K562 (cell line): ENCODE data around the gene ASB2. TPM values are rescaled to one million over a fixed set of nuclear protein-coding genes. Genes with fewer than 3 reads are reported as not detected.

ENCODE experiments used
- ATAC-seq: fragments of 200-7000 bp; cut with Tn5 transposase; 3 replicates; pipeline ENCODE4 v1.9.1; 2020; ENCODE audit warnings: moderate library complexity
- BruUV-seq: library from RNA; stranded (reverse); fragments of 400-500 nt; replicated peaks from 2 replicates; lab custom pipeline; 2021; lab: Mats Ljungman, UMichigan
- CTCF ChIA-PET: fragments of 300-600 bp; formaldehyde crosslinking; extraction: SDS; loops from one replicate; lab custom pipeline; 2021; ENCODE audit warnings: low intra/inter-chr PET ratio; lab: Yijun Ruan, JAX
- POLR2A ChIA-PET: fragments of 300-600, 350-650 bp; sonication (Branson Sonifier 250); formaldehyde crosslinking; extraction: SDS; loops from one replicate; lab custom pipeline; 2021; ENCODE audit warnings: antibody characterized with exemption, inconsistent platforms; lab: Yijun Ruan, JAX
- DNase-seq, 4 experiments: peaks; one replicate each; pipeline versions ENCODE4 v3.0.0 to v3.0.0-alpha.2; 2011 to 2018; ENCODE audit warnings: low spot score in 3 of 4, mixed read lengths in 3 of 4; ENCODE audit errors: extremely low read depth in 1 of 4
- FAIRE-seq: peaks from 2 replicates; lab custom pipeline; 2011; peaks lifted over from hg19 to GRCh38; lab: Jason Lieb, UNC
- H2AFZ ChIP-seq: 2 replicates; pipeline ENCODE4 v1.6.0; 2011; ENCODE audit warnings: low read depth, low read length, control low read depth, inconsistent platforms
- H3K27ac ChIP-seq: fragments of 200-600 bp; 3 replicates; pipeline ENCODE4 v1.8.0; 2011; ENCODE audit warnings: low read depth, mild to moderate bottlenecking, control low read depth, inconsistent platforms, low read length, moderate library complexity, mixed read lengths; ENCODE audit errors: extremely low read depth
- H3K27me3 ChIP-seq, 2 experiments: fragments of 300-600 bp in 1 of 2; 2 replicates in 1 of 2; 3 replicates in 1 of 2; pipeline versions ENCODE4 v1.6.0 to v1.8.0; 2011; ENCODE audit warnings: inconsistent platforms in 2 of 2, low read length in 2 of 2, mild to moderate bottlenecking in 1 of 2, mixed read lengths in 1 of 2, moderate library complexity in 1 of 2; ENCODE audit not compliant: control insufficient read depth in 2 of 2, insufficient read depth in 2 of 2
- H3K36me3 ChIP-seq: fragments of 300-600 bp; 3 replicates; pipeline ENCODE4 v1.8.0; 2011; ENCODE audit warnings: mild to moderate bottlenecking, low read length, inconsistent platforms; ENCODE audit not compliant: control insufficient read depth, insufficient read depth
- H3K4me1 ChIP-seq, 2 experiments: fragments of 200-600 bp in 1 of 2; replicated peaks in 1 of 2; 2 replicates in 1 of 2; 3 replicates in 1 of 2; pipeline versions ENCODE4 v1.5.1 to v1.8.0; 2011; ENCODE audit warnings: inconsistent platforms in 2 of 2, low read length in 2 of 2, mild to moderate bottlenecking in 1 of 2, mixed read lengths in 1 of 2, moderate library complexity in 1 of 2; ENCODE audit not compliant: control insufficient read depth in 2 of 2, insufficient read depth in 2 of 2
- H3K4me2 ChIP-seq: 2 replicates; pipeline ENCODE4 v1.6.1; 2011; ENCODE audit warnings: low read length, control low read depth, inconsistent platforms, mixed read lengths; ENCODE audit not compliant: insufficient read depth
- H3K4me3 ChIP-seq: fragments of 200-600 bp; sonication (generic), shearing (Covaris generic); 2 replicates; pipeline ENCODE4 v1.5.1; 2016; ENCODE audit warnings: control low read depth, inconsistent platforms
- H3K79me2 ChIP-seq: fragments of 200-600 bp; 3 replicates; pipeline ENCODE4 v1.8.0; 2011; ENCODE audit warnings: low read length, inconsistent platforms; ENCODE audit not compliant: control insufficient read depth, insufficient read depth
- H3K9ac ChIP-seq, 2 experiments: 2 replicates each; pipeline versions ENCODE4 v1.6.0 to v1.6.1; 2011; ENCODE audit warnings: low read depth in 2 of 2, low read length in 2 of 2, control low read depth in 1 of 2, inconsistent platforms in 1 of 2, mild to moderate bottlenecking in 1 of 2, mixed read lengths in 1 of 2; ENCODE audit not compliant: insufficient read depth in 1 of 2
- H3K9me1 ChIP-seq: one replicate; pipeline ENCODE4 v1.6.0; 2011; ENCODE audit warnings: inconsistent platforms, mild to moderate bottlenecking, low read length, moderate library complexity; ENCODE audit not compliant: control insufficient read depth, insufficient read depth
- H3K9me3 ChIP-seq: replicated peaks from 2 replicates; pipeline ENCODE4 v1.5.1; 2011; ENCODE audit warnings: low read depth, low read length, inconsistent platforms; ENCODE audit not compliant: control insufficient read depth, insufficient read depth
- H4K20me1 ChIP-seq: replicated peaks from 2 replicates; pipeline ENCODE4 v1.6.1; 2011; ENCODE audit warnings: low read length, inconsistent platforms, mixed read lengths; ENCODE audit not compliant: control insufficient read depth, insufficient read depth
- ZNF124 ChIP-seq: sonication (generic); formaldehyde crosslinking; IDR thresholded peaks from 2 replicates; pipeline ENCODE4 v1.8.1; 2022; ENCODE audit warnings: missing genetic modification reagents
- ZNF146 ChIP-seq: IDR thresholded peaks from one replicate; pipeline ENCODE4 v1.6.1; 2018; ENCODE audit warnings: missing compliant biosample characterization; ENCODE audit not compliant: unreplicated experiment
- WGBS: fragments of 100-300 bp; shearing (Covaris generic); methylation state at CpG from one replicate; pipeline ENCODE4 v1.1.6; 2016; ENCODE audit warnings: low coverage, mixed read lengths; ENCODE audit not compliant: insufficient coverage; ENCODE audit errors: missing lambda C conversion rate; 5-methylcytosine and 5-hydroxymethylcytosine counted together
- in situ Hi-C: fragments of 300-500 bp; cut with MboI; formaldehyde crosslinking; loops from 4 replicates; pipeline ENCODE4 v1.15.0; 2018; ENCODE audit warnings: inconsistent platforms, mixed read lengths
- intact Hi-C: fragments of 100-400 bp; cut with micrococcal nuclease; formaldehyde crosslinking; loops from 2 replicates; pipeline ENCODE4 v1.14.2; 2022
- polyA plus RNA-seq, 8 experiments: library from polyadenylated mRNA; depleted of rRNA in 4 of 8; stranded (reverse) in 5 of 8; unstranded in 3 of 8; fragments of >200 nt; fragmentation: Nextera tagmentation in 2 of 8; fragmentation: Illumina TruSeq in 1 of 8; extraction: Ambion mirVana in 2 of 8; extraction: Trizol in 1 of 8; gene quantifications; 2 replicates each; pipeline versions ENCODE4 v1.2.1 to v1.2.3, GENCODE V29; 2011 to 2014; ENCODE audit warnings: inconsistent platforms in 1 of 8, missing spikeins in 1 of 8
- total RNA-seq, 7 experiments: library from RNA; depleted of rRNA in 6 of 7; stranded (reverse); fragments of >200 nt in 6 of 7; fragmentation: Illumina TruSeq in 2 of 7; extraction: Trizol in 2 of 7; gene quantifications; 2 replicates each; pipeline versions ENCODE4 v1.2.1 to v1.2.3, GENCODE V29; 2011 to 2021; ENCODE audit warnings: low replicate concordance in 1 of 7
- TF ChIP-seq, protein P1 (sequence below), 3 experiments: fragments of 200-800 bp in 1 of 3; fragments of 250-450 bp in 1 of 3; fragments of 450-650 bp in 1 of 3; sonication (Bioruptor Pico) in 1 of 3; sonication (Bioruptor generic) in 1 of 3; formaldehyde crosslinking in 1 of 3; IDR thresholded peaks; 2 replicates each; pipeline versions ENCODE4 v1.6.1 to v1.8.0; 2016 to 2022; ENCODE audit warnings: mild to moderate bottlenecking in 2 of 3, missing genetic modification characterization in 2 of 3, missing compliant biosample characterization in 1 of 3, moderate library complexity in 1 of 3
- TF ChIP-seq, protein P2 (sequence below), 3 experiments: IDR thresholded peaks in 2 of 3; conservative IDR thresholded peaks in 1 of 3; 2 replicates each; pipeline ENCODE4 v1.5.1; 2011 to 2012; ENCODE audit warnings: low read length in 3 of 3, mild to moderate bottlenecking in 3 of 3, control low read depth in 2 of 3, improper control_type of control experiment in 1 of 3, inconsistent platforms in 1 of 3, low read depth in 1 of 3, mixed read lengths in 1 of 3, moderate library complexity in 1 of 3; ENCODE audit not compliant: insufficient read depth in 2 of 3

ASB2 gene
- total and polyA plus RNA-seq, 9 of the 15 experiments (the other 6 are each of a cell fraction or from before 2014, with no cell fraction given) = not detected

GRCh38 chr14:93953739-93954515 is 22.4 kb downstream of the ASB2 start (continued):
- TF ChIP-seq, protein P1, sequence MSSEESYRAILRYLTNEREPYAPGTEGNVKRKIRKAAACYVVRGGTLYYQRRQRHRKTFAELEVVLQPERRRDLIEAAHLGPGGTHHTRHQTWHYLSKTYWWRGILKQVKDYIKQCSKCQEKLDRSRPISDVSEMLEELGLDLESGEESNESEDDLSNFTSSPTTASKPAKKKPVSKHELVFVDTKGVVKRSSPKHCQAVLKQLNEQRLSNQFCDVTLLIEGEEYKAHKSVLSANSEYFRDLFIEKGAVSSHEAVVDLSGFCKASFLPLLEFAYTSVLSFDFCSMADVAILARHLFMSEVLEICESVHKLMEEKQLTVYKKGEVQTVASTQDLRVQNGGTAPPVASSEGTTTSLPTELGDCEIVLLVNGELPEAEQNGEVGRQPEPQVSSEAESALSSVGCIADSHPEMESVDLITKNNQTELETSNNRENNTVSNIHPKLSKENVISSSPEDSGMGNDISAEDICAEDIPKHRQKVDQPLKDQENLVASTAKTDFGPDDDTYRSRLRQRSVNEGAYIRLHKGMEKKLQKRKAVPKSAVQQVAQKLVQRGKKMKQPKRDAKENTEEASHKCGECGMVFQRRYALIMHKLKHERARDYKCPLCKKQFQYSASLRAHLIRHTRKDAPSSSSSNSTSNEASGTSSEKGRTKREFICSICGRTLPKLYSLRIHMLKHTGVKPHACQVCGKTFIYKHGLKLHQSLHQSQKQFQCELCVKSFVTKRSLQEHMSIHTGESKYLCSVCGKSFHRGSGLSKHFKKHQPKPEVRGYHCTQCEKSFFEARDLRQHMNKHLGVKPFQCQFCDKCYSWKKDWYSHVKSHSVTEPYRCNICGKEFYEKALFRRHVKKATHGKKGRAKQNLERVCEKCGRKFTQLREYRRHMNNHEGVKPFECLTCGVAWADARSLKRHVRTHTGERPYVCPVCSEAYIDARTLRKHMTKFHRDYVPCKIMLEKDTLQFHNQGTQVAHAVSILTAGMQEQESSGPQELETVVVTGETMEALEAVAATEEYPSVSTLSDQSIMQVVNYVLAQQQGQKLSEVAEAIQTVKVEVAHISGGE (CRISPR knock-in tag; IDR thresholded peaks at IDR 0.05) = no peak
- TF ChIP-seq, all 486 proteins: peak for 0

DNA sequence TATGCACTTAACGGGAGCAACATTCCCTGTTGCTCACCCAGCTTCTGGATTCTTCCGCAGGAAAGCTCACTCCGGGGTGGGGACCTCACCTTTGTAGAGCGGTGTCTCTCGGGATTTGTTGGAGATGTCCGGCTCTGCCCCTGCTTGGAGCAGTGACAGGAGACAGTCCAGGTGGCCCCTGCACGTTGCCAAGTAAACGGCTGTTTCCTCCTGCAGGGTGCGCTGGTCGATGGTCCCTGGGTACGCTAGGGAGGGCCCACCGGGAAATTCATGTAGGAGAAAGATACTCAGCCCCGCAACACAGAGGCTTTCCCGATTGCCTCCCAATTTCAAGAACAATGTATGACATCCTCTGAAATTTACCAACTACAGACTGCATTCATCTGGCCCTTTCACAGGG is 23.1 kb downstream of the ASB2 start:
- H3K4me3 ChIP-seq = no peak overlapping the region
- no peaks in the 10 kb centered on the region for H3K4me1 ChIP-seq
- TF ChIP-seq ZNF146 (no peak), ZNF124 (CRISPR knock-in tag) (no peak)
- TF ChIP-seq, protein P2, sequence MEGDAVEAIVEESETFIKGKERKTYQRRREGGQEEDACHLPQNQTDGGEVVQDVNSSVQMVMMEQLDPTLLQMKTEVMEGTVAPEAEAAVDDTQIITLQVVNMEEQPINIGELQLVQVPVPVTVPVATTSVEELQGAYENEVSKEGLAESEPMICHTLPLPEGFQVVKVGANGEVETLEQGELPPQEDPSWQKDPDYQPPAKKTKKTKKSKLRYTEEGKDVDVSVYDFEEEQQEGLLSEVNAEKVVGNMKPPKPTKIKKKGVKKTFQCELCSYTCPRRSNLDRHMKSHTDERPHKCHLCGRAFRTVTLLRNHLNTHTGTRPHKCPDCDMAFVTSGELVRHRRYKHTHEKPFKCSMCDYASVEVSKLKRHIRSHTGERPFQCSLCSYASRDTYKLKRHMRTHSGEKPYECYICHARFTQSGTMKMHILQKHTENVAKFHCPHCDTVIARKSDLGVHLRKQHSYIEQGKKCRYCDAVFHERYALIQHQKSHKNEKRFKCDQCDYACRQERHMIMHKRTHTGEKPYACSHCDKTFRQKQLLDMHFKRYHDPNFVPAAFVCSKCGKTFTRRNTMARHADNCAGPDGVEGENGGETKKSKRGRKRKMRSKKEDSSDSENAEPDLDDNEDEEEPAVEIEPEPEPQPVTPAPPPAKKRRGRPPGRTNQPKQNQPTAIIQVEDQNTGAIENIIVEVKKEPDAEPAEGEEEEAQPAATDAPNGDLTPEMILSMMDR (IDR thresholded peaks at IDR 0.05 in 2 of 3, conservative IDR thresholded peaks at IDR 0.05 in 1 of 3; ENCODE audit: insufficient read depth in 2 of 3, low read depth in 1 of 3, low read length in 3 of 3) = peak in 1 of 3 experiments; percentile 14; a peak in 1 of 6 replicates
- TF ChIP-seq, all 486 proteins: peak for 1
- FAIRE-seq (no peak), ATAC-seq (peak; percentile 47; the same call in 1 of the 3 replicates), DNase-seq (peak in 1 of 4 experiments; percentile 20)
- peaks cover 2 to 19% of the 10 kb centered on the region in 2 experiments; a peak in 2 of 5 replicates for H3K27me3 ChIP-seq
- ChIA-PET CTCF (interaction anchor here (0.6 to 1.2 kb wide), 2 partner anchors 49 to 189 kb away, joined by 3 read pairs; no protein-coding TSS in a partner anchor), POLR2A (no interaction called here)
- no peaks in the 10 kb centered on the region for H3K36me3 ChIP-seq
- H4K20me1 ChIP-seq = no peaks in the 10 kb centered on the region; the same call in 1 of the 2 replicates
- BruUV-seq = no TSS peak
- in situ Hi-C loops (no loop called here), intact Hi-C loops (no loop called here)
- H3K4me2 ChIP-seq = no peak overlapping the region
- H3K27ac ChIP-seq = no peak overlapping the region
- H2AFZ ChIP-seq = no peak overlapping the region
- H3K9me1 ChIP-seq = no peaks in the 10 kb centered on the region
- no peaks in the 10 kb centered on the region for H3K79me2 ChIP-seq
- no peak overlapping the region for H3K9ac ChIP-seq
- WGBS = 3% methylated on average over 12 of the region's 14 CpGs
- no peaks in the 10 kb centered on the region for H3K9me3 ChIP-seq
